Measurements from ENCODE around the gene ARHGAP24.
A peak's percentile ranks its signal among the peaks of the same experiment; 100 is the strongest.
"Not testable (repeated sequence)": the region's sequence is repeated elsewhere in the genome, so short reads cannot be mapped to it uniquely, and the experiment has no call there.

Gene ARHGAP24

GRCh38 chr4:85932500-85933290 is 457.7 kb downstream of the ARHGAP24 start:
- DNase-seq: no peak

GRCh38 chr4:85933291-85933640 is 458.3 kb downstream of the ARHGAP24 start:
- no peak for DNase-seq

DNA sequence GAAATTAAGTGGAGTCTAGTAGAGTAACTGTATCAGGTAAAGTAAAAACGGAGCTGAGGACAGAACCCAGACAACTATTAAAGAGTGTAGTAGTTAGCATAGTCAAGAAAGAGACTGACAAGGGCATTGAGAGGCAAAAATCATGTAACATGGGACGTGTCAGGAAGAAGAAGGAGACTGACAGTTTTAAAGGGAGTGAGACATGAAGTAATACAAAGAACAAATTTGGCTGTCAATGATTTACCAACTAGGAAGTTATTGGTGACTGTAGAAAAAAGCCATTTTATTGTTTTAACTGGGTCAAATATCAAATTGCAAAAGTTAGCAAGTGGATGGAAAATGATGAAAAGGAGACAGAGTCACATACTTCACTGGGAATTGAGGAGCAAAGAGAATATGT is 462.6 kb downstream of the ARHGAP24 start:
- DNase-seq: no peak

DNA sequence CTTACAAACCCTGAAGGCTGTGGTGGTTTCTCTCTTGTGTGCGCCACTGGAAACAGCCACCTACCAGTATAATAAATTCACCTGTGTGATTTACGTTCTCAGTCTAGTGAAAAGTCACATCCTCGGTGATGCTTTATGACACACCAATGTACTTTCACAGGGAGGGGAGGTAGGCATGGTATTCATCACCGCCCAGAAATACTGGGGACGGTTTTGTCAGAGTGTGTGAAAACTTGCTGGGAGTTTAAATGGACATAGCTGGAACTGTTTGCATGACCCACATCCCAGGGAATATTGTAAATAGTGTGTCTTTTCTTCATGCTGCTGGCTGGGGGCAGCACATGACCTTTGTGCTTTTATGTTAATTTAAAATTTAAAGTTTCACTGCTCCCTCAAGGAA is 463.1 kb downstream of the ARHGAP24 start:
- DNase-seq: no peak

GRCh38 chr4:85938902-85939301 is 464.0 kb downstream of the ARHGAP24 start:
- DNase-seq: no peak

GRCh38 chr4:85939595-85939994 is 464.6 kb downstream of the ARHGAP24 start:
- DNase-seq: no peak

- no peak for DNase-seq
These were observed 465.2 kb downstream of the ARHGAP24 start for GRCh38 chr4:85940151-85940550.

DNA sequence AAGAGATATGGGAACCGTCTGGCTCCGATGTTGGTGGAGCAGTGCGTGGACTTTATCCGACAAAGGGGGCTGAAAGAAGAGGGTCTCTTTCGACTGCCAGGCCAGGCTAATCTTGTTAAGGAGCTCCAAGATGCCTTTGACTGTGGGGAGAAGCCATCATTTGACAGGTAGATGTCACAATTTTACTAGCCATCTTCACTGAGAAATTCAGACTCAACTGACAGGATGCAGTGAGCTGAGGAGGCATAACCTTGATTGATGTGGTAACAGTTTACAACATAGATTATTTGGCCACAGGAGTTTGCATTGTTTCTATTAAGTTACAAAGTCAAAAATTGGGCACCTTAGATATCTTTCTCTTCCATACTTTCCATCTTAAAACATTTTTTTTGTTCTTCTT is 467.2 kb downstream of the ARHGAP24 start:
- DNase-seq: no peak

- DNase-seq: no peak
These were observed 471.9 kb downstream of the ARHGAP24 start for GRCh38 chr4:85946821-85947220.

DNA sequence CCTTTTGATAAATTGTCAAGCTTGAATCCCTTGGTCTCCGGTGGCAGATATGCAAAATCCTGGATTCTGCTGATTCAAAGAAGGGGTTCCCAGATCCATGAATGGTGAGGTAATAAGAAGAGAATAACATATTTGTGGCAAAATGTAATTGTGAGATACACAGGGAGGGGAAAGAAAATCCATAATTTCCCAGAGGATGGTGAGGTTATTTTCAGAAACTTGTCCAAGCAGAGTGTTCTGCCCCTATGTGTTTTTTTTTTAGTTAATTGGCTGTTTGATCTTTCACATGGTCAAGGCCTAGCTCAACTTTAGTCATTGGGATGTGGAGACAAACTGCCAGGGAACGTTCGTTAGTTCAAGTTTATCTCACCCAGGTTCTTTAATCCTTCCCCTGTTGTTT is 476.1 kb downstream of the ARHGAP24 start:
- DNase-seq: no peak

- no peak for DNase-seq
These were observed 477.6 kb downstream of the ARHGAP24 start for GRCh38 chr4:85952528-85952927.

- no peak for DNase-seq
These were observed 478.2 kb downstream of the ARHGAP24 start for GRCh38 chr4:85952972-85953650.

GRCh38 chr4:85953651-85954018 is 478.7 kb downstream of the ARHGAP24 start:
- DNase-seq: no peak

- no peak for DNase-seq
These were observed 480.8 kb downstream of the ARHGAP24 start for GRCh38 chr4:85955620-85956292.

DNA sequence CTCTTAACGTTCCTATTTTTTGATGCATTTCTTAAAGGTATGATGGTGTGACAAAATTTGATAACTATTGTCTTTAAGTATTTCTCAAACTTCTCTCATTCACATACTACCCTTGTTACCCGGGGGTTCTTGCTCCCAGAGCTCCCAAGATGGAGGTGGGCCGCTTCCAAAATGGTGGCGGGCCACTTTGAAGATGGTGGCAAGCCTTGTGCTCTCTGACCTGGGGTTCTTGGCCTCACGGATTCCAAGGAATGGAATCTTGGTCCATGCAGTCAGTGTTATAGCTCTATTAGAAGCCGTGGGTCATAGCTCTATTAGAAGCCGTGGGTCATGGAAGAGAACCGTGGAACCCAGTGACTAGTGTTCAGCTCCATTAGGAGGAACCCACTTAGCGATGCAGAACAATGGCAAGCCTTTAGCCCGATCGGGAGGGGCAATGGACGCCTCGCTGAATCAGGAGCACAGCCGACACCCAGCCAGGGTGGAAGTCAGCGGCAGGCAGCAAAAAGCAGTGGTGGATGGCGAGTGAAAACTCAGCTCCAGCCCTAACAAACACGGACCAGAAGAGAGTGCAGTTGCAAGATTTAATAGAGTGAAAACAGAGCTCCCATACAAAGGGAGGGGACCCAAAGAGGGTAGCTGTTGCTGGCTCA is 481.5 kb downstream of the ARHGAP24 start:
- no peak for DNase-seq

- no peak for DNase-seq
These were observed 486.9 kb downstream of the ARHGAP24 start for GRCh38 chr4:85961887-85962286.

DNA sequence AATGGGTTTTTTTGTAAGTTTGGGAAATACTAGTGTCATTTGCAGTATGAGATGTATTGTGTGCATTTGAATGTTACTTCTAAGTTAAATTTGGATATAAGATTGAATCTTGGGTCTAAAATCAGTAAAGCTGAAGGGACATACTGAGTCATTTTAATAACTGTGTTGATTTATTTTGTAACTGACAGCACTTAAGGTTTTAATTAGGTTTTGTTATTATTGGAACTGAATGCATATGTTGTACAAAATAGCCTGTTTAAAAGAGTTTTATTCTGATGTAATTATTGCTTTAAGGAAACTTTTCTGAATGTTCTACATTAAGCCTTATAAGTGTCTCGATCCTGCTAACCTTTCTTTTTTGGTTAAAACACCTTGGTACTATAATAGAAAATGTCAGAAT is 488.3 kb downstream of the ARHGAP24 start:
- no peak for DNase-seq

DNA sequence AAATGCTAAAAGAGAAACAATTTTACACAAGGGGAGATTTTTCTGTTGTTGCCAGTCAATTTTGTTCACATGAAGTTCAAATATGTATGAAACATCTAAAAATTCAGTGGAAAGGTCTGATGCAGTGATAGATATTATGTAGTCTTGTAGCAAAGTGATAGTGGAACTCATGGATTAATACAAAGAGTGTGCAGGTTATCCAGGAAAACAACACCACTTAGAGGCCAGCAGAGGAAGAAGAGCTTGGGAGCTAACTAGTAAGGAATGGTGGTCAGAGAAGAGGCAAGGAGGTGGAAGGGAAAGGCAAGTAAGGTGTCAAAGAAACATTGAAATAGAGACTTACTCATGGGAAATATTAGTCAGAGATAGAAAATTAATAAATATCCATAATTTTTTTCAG is 489.3 kb downstream of the ARHGAP24 start:
- no peak for DNase-seq

DNA sequence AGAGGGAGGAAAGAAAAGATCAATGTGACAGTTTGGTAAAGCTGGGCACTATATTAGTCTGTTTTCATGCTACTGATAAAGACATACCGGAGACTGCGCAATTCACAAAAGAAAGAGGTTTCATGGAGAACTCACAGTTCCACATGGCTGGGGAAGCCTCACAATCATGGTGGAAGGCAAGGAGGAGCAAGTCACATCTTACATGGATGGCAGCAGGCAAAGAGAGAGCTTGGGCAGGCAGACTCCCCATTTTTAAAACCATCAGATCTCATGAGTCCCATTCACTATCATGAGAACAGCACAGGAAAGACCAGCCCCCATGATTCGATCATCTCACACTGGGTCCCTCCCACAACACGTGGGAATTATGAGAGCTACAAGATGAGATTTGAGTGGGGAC is 490.1 kb downstream of the ARHGAP24 start:
- not testable (repeated sequence) for DNase-seq

DNA sequence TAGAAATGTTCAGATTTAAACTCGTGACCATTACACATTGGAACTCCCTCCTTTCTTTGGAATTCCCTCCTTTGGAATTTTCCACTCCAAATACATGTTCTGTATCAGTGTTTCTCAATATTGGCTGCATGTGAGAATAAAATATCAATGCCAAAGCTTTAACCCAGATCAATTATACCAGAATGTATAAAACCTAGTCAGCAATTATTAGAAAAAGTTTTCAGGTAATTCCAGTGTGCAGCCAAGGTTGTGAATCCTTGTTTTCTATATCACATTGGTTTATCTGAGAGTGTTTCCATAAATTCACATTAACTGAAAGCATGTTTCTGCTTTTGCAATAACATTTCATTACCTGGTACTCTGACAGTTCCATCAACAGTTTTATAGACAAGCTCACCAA is 490.6 kb downstream of the ARHGAP24 start:
- no peak for DNase-seq

DNA sequence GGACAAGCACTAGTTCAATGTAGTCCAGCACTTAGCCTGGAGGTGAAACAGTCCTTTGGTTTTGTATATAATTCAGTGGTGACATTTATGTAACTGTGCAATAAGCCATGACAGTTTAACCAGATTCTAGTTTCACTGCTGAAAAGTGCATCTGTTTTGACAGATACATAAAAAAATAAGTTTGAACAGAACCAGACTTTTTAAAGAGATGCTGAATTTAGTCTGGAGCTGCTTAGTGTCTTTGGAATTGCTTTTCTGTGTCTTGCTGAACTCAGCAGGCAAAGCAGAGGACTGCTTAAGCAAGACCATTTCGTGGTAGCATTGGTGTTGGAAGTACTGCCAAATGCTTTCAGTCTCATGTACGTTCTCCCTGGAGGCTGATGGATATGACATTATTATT is 491.4 kb downstream of the ARHGAP24 start:
- no peak for DNase-seq

DNA sequence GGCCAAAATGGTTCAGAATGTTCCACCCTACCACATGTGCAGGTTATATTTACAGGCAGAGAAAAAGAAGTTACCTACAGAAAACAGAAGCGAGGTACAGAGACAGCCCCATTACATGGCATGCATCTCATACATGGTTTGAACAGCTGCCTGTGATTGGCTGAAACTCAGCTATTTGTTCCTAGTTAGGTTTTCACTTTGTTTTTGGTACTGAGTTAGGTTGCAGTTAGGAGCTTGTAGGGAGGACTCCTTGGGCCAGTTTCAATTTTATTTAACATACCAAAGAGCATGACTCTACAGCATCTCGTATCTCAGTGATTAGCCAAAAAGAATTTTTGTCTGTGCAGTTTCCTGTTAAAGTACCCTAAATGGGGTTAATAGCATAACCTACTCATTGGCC is 492.9 kb downstream of the ARHGAP24 start:
- DNase-seq: no peak

DNA sequence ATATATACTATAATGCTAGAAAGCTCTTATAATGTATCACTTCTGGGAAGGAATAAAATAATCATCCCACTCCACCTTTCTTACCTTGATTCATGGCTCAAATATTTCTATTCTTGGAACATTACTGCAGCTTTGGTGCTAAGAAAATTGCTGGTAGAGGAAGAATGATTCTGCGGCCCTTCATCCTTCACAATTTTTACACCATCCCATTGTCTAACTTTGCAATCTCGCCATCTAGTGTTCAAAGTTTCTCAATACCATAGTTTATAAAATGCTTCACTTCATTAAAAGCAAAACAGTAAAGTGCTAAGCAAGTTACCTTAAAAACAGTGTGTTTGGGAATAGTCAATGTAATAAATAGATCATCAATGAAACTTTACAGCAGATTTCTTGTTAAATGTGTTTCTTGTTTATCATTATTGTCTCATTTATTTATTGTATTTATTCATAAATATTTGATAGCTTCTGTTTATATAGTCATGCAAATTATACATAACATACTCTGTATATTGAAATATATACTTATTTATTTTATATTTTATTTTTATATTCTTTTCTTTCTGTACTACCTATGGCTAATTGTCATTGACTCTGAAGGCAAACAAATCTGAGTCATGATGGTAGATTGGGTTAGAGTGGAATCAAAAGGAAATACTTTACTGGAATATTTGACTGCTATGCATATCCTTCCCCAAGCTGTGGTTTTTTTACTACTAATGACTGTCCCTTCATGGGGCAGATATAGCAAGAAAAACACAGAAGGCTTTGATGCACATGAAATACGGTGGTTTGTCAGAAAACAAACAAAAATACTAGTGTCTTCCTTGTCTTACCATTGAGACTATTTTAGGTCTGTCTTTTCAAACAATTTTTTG is 494.2 kb downstream of the ARHGAP24 start:
- peak; percentile 62 for DNase-seq
